Middle frontal gyrus (tissue), 1 donor: ENCODE data around the gene MISP3.
A peak's percentile ranks its signal among the peaks of the same experiment; 100 is the strongest.

ENCODE experiments used
- DNase-seq: peaks from one replicate; pipeline ENCODE4 v3.0.0-alpha.2; 2015; ENCODE audit warnings: low spot score; ENCODE audit errors: extremely low spot score

MISP3 gene

GRCh38 chr19:14102102-14102696 is 29.6 kb downstream of the MISP3 start:
- DNase-seq: no peak

GRCh38 chr19:14102756-14103155 is 30.2 kb downstream of the MISP3 start:
- DNase-seq: no peak

- no peak for DNase-seq
These were observed 30.7 kb downstream of the MISP3 start for GRCh38 chr19:14103310-14103709.

- no peak for DNase-seq
These were observed 33.1 kb downstream of the MISP3 start for GRCh38 chr19:14105680-14106079.

- DNase-seq: no peak
These were observed 34.3 kb downstream of the MISP3 start for GRCh38 chr19:14106840-14107239.

- DNase-seq: no peak
These were observed 35.2 kb downstream of the MISP3 start for GRCh38 chr19:14107581-14108461.

- no peak for DNase-seq
These were observed 38.1 kb downstream of the MISP3 start for GRCh38 chr19:14110650-14111049.

- no peak for DNase-seq
These were observed 38.9 kb downstream of the MISP3 start for GRCh38 chr19:14111486-14111885.

- no peak for DNase-seq
These were observed 39.6 kb downstream of the MISP3 start for GRCh38 chr19:14112051-14112808.

GRCh38 chr19:14112809-14113385 is 40.3 kb downstream of the MISP3 start:
- DNase-seq: no peak

- no peak for DNase-seq
These were observed 41.3 kb downstream of the MISP3 start for GRCh38 chr19:14113762-14114414.

- no peak for DNase-seq
These were observed 41.9 kb downstream of the MISP3 start for GRCh38 chr19:14114439-14114838.

- no peak for DNase-seq
These were observed 42.3 kb downstream of the MISP3 start for GRCh38 chr19:14114854-14115253.

- no peak for DNase-seq
These were observed 43.2 kb downstream of the MISP3 start for GRCh38 chr19:14115756-14116155.

GRCh38 chr19:14116525-14116917 is 43.9 kb downstream of the MISP3 start:
- no peak for DNase-seq

- DNase-seq: no peak
These were observed 44.5 kb downstream of the MISP3 start for GRCh38 chr19:14116918-14117578.

GRCh38 chr19:14117668-14118164 is 45.1 kb downstream of the MISP3 start, which contains the start of gene PRKACA:
Gene PRKACA (minus strand): TSS chr19:14117762. CDS start chr19:14117547, 215 bp downstream.
- DNase-seq: peak; percentile 99

GRCh38 chr19:14118165-14119051 is 45.8 kb downstream of the MISP3 start:
- peak; percentile 47 for DNase-seq

GRCh38 chr19:14119146-14119545 is 46.6 kb downstream of the MISP3 start:
- DNase-seq: no peak
